Activated naive CD8-positive, alpha-beta T cell treated with anti-CD3 and anti-CD28 coated beads for 36 hours (primary cell): Measurements from ENCODE around the gene PACC1. TPM values are rescaled to one million over a fixed set of nuclear protein-coding genes. Genes with fewer than 3 reads are reported as not detected.
A peak's percentile ranks its signal among the peaks of the same experiment; 100 is the strongest.

Experiments
- DNase-seq: peaks from one replicate; pipeline ENCODE4 v3.0.0; 2021
- H3K27ac Mint-ChIP-seq: one replicate; pipeline ENCODE4 v1.8.0; 2022; ENCODE audit warnings: mild to moderate bottlenecking, moderate library complexity, mixed read lengths
- H3K27me3 Mint-ChIP-seq: one replicate; pipeline ENCODE4 v1.8.0; 2022; ENCODE audit warnings: mild to moderate bottlenecking, mixed read lengths
- H3K36me3 Mint-ChIP-seq: one replicate; pipeline ENCODE4 v1.8.0; 2021; ENCODE audit warnings: mild to moderate bottlenecking, mixed read lengths
- H3K4me1 Mint-ChIP-seq: one replicate; pipeline ENCODE4 v1.8.0; 2021; ENCODE audit warnings: mixed read lengths
- H3K4me3 Mint-ChIP-seq: one replicate; pipeline ENCODE4 v1.8.0; 2022; ENCODE audit warnings: mild to moderate bottlenecking, moderate library complexity, mixed read lengths
- H3K9me3 Mint-ChIP-seq: one replicate; pipeline ENCODE4 v1.8.0; 2022; ENCODE audit warnings: mixed read lengths
- total RNA-seq, 2 experiments: library from RNA; stranded (reverse); gene quantifications; one replicate each; pipeline ENCODE4 v1.2.3, GENCODE V29; 2021

PACC1 gene
- total RNA-seq, 2 experiments from 2014 or later, result 12.7 to 13.9 TPM

- H3K36me3 Mint-ChIP-seq, result peaks cover 59% of the 10 kb centered on the region
- no peaks in the 10 kb centered on the region for H3K27me3 Mint-ChIP-seq
- DNase-seq, result no peak
- H3K9me3 Mint-ChIP-seq, result peaks cover 17% of the 10 kb centered on the region
- no peak overlapping the region for H3K27ac Mint-ChIP-seq
- no peak overlapping the region for H3K4me3 Mint-ChIP-seq
- peaks cover 6% of the 10 kb centered on the region for H3K4me1 Mint-ChIP-seq
Observed at GRCh38 chr1:212388985-212389716, 25.5 kb downstream of the PACC1 start.

GRCh38 chr1:212386029-212386428, 28.7 kb downstream of the PACC1 start:
- Mint-ChIP-seq H3K9me3 (peaks cover 7% of the 10 kb centered on the region), H3K4me3 (no peak overlapping the region), H3K27me3 (no peaks in the 10 kb centered on the region), H3K36me3 (peaks cover 35% of the 10 kb centered on the region), H3K27ac (no peak overlapping the region), H3K4me1 (peaks cover under 1% of the 10 kb centered on the region)
- DNase-seq, result no peak

- Mint-ChIP-seq H3K4me1 (peaks cover 2% of the 10 kb centered on the region), H3K9me3 (no peaks in the 10 kb centered on the region), H3K27ac (no peak overlapping the region), H3K4me3 (no peak overlapping the region), H3K36me3 (peaks cover 22% of the 10 kb centered on the region), H3K27me3 (no peaks in the 10 kb centered on the region)
- no peak for DNase-seq
Observed at GRCh38 chr1:212381397-212382035, 33.2 kb downstream of the PACC1 start.

- Mint-ChIP-seq H3K27me3 (no peaks in the 10 kb centered on the region), H3K27ac (no peak overlapping the region), H3K36me3 (peaks cover 20% of the 10 kb centered on the region), H3K9me3 (no peaks in the 10 kb centered on the region), H3K4me1 (peaks cover 2% of the 10 kb centered on the region), H3K4me3 (no peak overlapping the region)
- no peak for DNase-seq
Observed at GRCh38 chr1:212379366-212379765, 35.3 kb downstream of the PACC1 start.

GRCh38 chr1:212377644-212378043, 37.0 kb downstream of the PACC1 start:
- Mint-ChIP-seq H3K27me3 (no peaks in the 10 kb centered on the region), H3K36me3 (peaks cover 36% of the 10 kb centered on the region), H3K4me3 (no peak overlapping the region), H3K9me3 (peaks cover 4% of the 10 kb centered on the region), H3K4me1 (peaks cover 2% of the 10 kb centered on the region), H3K27ac (no peak overlapping the region)
- no peak for DNase-seq

- Mint-ChIP-seq H3K36me3 (peaks cover 51% of the 10 kb centered on the region), H3K9me3 (peaks cover 10% of the 10 kb centered on the region), H3K4me1 (peaks cover under 1% of the 10 kb centered on the region), H3K27me3 (no peaks in the 10 kb centered on the region), H3K4me3 (no peak overlapping the region), H3K27ac (peak overlapping the region; percentile 60)
- DNase-seq, result no peak
Observed at GRCh38 chr1:212375986-212376385, 38.7 kb downstream of the PACC1 start.

- no peak overlapping the region for H3K4me3 Mint-ChIP-seq
- H3K36me3 Mint-ChIP-seq, result peaks cover 47% of the 10 kb centered on the region
- no peaks in the 10 kb centered on the region for H3K27me3 Mint-ChIP-seq
- peaks cover 8% of the 10 kb centered on the region for H3K9me3 Mint-ChIP-seq
- H3K4me1 Mint-ChIP-seq, result peaks cover 1% of the 10 kb centered on the region
- H3K27ac Mint-ChIP-seq, result no peak overlapping the region
- peak; percentile 21 for DNase-seq
Observed at GRCh38 chr1:212368073-212368484, 46.6 kb downstream of the PACC1 start.

GRCh38 chr1:212367474-212368072, 47.1 kb downstream of the PACC1 start:
- DNase-seq, result no peak
- peaks cover 1% of the 10 kb centered on the region for H3K4me1 Mint-ChIP-seq
- H3K27ac Mint-ChIP-seq, result no peak overlapping the region
- H3K36me3 Mint-ChIP-seq, result peaks cover 42% of the 10 kb centered on the region
- H3K9me3 Mint-ChIP-seq, result peaks cover 8% of the 10 kb centered on the region
- H3K4me3 Mint-ChIP-seq, result no peak overlapping the region
- no peaks in the 10 kb centered on the region for H3K27me3 Mint-ChIP-seq

- Mint-ChIP-seq H3K27ac (no peak overlapping the region), H3K27me3 (no peaks in the 10 kb centered on the region), H3K4me1 (peaks cover 1% of the 10 kb centered on the region), H3K9me3 (peaks cover 2% of the 10 kb centered on the region), H3K4me3 (no peak overlapping the region), H3K36me3 (peaks cover 36% of the 10 kb centered on the region)
- DNase-seq, result no peak
Observed at GRCh38 chr1:212366901-212367300, 47.8 kb downstream of the PACC1 start.

- H3K36me3 Mint-ChIP-seq, result peaks cover 24% of the 10 kb centered on the region
- no peak for DNase-seq
- H3K4me1 Mint-ChIP-seq, result peaks cover 8% of the 10 kb centered on the region
- H3K4me3 Mint-ChIP-seq, result no peak overlapping the region
- H3K9me3 Mint-ChIP-seq, result peaks cover 2% of the 10 kb centered on the region
- H3K27ac Mint-ChIP-seq, result no peak overlapping the region
- H3K27me3 Mint-ChIP-seq, result no peaks in the 10 kb centered on the region
Observed at GRCh38 chr1:212364985-212365384, 49.7 kb downstream of the PACC1 start.

- no peak overlapping the region for H3K4me3 Mint-ChIP-seq
- H3K27me3 Mint-ChIP-seq, result no peaks in the 10 kb centered on the region
- H3K4me1 Mint-ChIP-seq, result peaks cover 12% of the 10 kb centered on the region
- H3K27ac Mint-ChIP-seq, result peak overlapping the region; percentile 66
- H3K36me3 Mint-ChIP-seq, result peaks cover 8% of the 10 kb centered on the region
- H3K9me3 Mint-ChIP-seq, result no peaks in the 10 kb centered on the region
- DNase-seq, result no peak
Observed at GRCh38 chr1:212359794-212360479, 54.7 kb downstream of the PACC1 start.

GRCh38 chr1:212355230-212355969, 59.3 kb downstream of the PACC1 start:
- Mint-ChIP-seq H3K4me3 (no peak overlapping the region), H3K27me3 (no peaks in the 10 kb centered on the region), H3K4me1 (peaks cover 10% of the 10 kb centered on the region), H3K9me3 (no peaks in the 10 kb centered on the region), H3K27ac (no peak overlapping the region), H3K36me3 (peaks cover 11% of the 10 kb centered on the region)
- DNase-seq, result no peak

GRCh38 chr1:212354464-212354863, 60.2 kb downstream of the PACC1 start:
- no peak for DNase-seq
- Mint-ChIP-seq H3K4me1 (peaks cover under 1% of the 10 kb centered on the region), H3K4me3 (no peak overlapping the region), H3K36me3 (peaks cover 11% of the 10 kb centered on the region), H3K27ac (peak overlapping the region; percentile 30), H3K9me3 (no peaks in the 10 kb centered on the region), H3K27me3 (no peaks in the 10 kb centered on the region)

- H3K4me3 Mint-ChIP-seq, result no peak overlapping the region
- no peak for DNase-seq
- H3K27ac Mint-ChIP-seq, result no peak overlapping the region
- H3K4me1 Mint-ChIP-seq, result no peaks in the 10 kb centered on the region
- H3K36me3 Mint-ChIP-seq, result peaks cover 11% of the 10 kb centered on the region
- H3K9me3 Mint-ChIP-seq, result no peaks in the 10 kb centered on the region
- H3K27me3 Mint-ChIP-seq, result no peaks in the 10 kb centered on the region
Observed at GRCh38 chr1:212353181-212353580, 61.5 kb downstream of the PACC1 start.
